Measurements from ENCODE around the gene PRKCQ.

Gene PRKCQ

GRCh38 chr10:6525599-6526165 is 54.4 kb downstream of the PRKCQ start:
- ATAC-seq (ENCODE audit: insufficient read depth, low read depth) (no peak), DNase-seq (no peak)
- no peak overlapping the region for H3K4me2 ChIP-seq (ENCODE audit: insufficient read depth, low read length)
- H3K9me3 ChIP-seq (ENCODE audit: insufficient read depth, low read length, severe bottlenecking) = no peaks in the 10 kb centered on the region
- H3K79me2 ChIP-seq (ENCODE audit: insufficient read depth, low read length) = peaks cover 64% of the 10 kb centered on the region
- H3K27ac ChIP-seq (ENCODE audit: low read length) = no peak overlapping the region
- peaks cover 2% of the 10 kb centered on the region; the same call in 1 of the 2 replicates for H4K20me1 ChIP-seq (ENCODE audit: insufficient read depth, low read length)
- H3K27me3 ChIP-seq (ENCODE audit: insufficient read depth, low read length, poor library complexity) = no peaks in the 10 kb centered on the region
- no peaks in the 10 kb centered on the region for H3K36me3 ChIP-seq (ENCODE audit: insufficient read depth, low read length)
- no peak overlapping the region for H3K4me3 ChIP-seq (ENCODE audit: low read depth in 1 of 2, low read length in 2 of 2)
- TF ChIP-seq EZH2 (IDR thresholded peaks at IDR 0.05; ENCODE audit: borderline replicate concordance, low read depth, low read length, severe bottlenecking) = no peak
- TF ChIP-seq, protein P1, sequence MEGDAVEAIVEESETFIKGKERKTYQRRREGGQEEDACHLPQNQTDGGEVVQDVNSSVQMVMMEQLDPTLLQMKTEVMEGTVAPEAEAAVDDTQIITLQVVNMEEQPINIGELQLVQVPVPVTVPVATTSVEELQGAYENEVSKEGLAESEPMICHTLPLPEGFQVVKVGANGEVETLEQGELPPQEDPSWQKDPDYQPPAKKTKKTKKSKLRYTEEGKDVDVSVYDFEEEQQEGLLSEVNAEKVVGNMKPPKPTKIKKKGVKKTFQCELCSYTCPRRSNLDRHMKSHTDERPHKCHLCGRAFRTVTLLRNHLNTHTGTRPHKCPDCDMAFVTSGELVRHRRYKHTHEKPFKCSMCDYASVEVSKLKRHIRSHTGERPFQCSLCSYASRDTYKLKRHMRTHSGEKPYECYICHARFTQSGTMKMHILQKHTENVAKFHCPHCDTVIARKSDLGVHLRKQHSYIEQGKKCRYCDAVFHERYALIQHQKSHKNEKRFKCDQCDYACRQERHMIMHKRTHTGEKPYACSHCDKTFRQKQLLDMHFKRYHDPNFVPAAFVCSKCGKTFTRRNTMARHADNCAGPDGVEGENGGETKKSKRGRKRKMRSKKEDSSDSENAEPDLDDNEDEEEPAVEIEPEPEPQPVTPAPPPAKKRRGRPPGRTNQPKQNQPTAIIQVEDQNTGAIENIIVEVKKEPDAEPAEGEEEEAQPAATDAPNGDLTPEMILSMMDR (IDR thresholded peaks at IDR 0.05; ENCODE audit: borderline replicate concordance, extremely low read depth, low read length, poor library complexity, severe bottlenecking) = no peak
- no peak overlapping the region for H2AFZ ChIP-seq (ENCODE audit: low read depth, low read length)
- H3K9ac ChIP-seq (ENCODE audit: low read depth, low read length) = no peak overlapping the region
- H3K4me1 ChIP-seq (ENCODE audit: insufficient read depth, low read length) = no peaks in the 10 kb centered on the region

GRCh38 chr10:6522230-6522629 is 57.8 kb downstream of the PRKCQ start:
- Histone ChIP-seq H3K4me2 (ENCODE audit: insufficient read depth, low read length) (no peak overlapping the region), H2AFZ (ENCODE audit: low read depth, low read length) (no peak overlapping the region), H3K27ac (ENCODE audit: low read length) (no peak overlapping the region), H3K4me1 (ENCODE audit: insufficient read depth, low read length) (no peaks in the 10 kb centered on the region), H4K20me1 (ENCODE audit: insufficient read depth, low read length) (peaks cover 7% of the 10 kb centered on the region), H3K79me2 (ENCODE audit: insufficient read depth, low read length) (peaks cover 56% of the 10 kb centered on the region), H3K27me3 (ENCODE audit: insufficient read depth, low read length, poor library complexity) (no peaks in the 10 kb centered on the region), H3K36me3 (ENCODE audit: insufficient read depth, low read length) (no peaks in the 10 kb centered on the region), H3K9me3 (ENCODE audit: insufficient read depth, low read length, severe bottlenecking) (no peaks in the 10 kb centered on the region), H3K4me3 (ENCODE audit: low read depth in 1 of 2, low read length in 2 of 2) (no peak overlapping the region), H3K9ac (ENCODE audit: low read depth, low read length) (no peak overlapping the region)
- DNase-seq (no peak), ATAC-seq (ENCODE audit: insufficient read depth, low read depth) (no peak)
- no peak for TF ChIP-seq EZH2 (IDR thresholded peaks at IDR 0.05; ENCODE audit: borderline replicate concordance, low read depth, low read length, severe bottlenecking)
- TF ChIP-seq, protein P1 (IDR thresholded peaks at IDR 0.05; ENCODE audit: borderline replicate concordance, extremely low read depth, low read length, poor library complexity, severe bottlenecking) = no peak

DNA sequence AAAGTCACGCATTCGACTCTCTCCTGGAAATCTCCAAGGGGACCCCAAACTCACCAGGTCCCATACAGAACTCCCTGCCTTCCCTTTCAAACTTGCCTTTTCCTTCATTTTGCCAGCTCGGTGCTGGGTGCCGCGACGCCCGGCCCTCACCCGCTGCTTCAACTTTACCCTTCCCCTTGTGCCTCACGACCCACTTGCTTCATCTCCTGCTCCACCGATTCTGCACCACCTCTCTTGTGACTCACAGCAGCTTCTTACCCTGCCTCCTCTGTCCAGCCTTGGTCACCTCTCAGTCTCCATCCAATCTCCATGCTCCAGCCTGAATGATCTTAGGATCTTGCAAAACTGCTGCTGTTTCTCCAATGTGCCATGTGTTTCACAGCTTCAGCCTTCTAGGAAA is 59.9 kb downstream of the PRKCQ start:
- H3K4me1 ChIP-seq (ENCODE audit: insufficient read depth, low read length) = no peaks in the 10 kb centered on the region
- no peak overlapping the region for H3K9ac ChIP-seq (ENCODE audit: low read depth, low read length)
- H3K36me3 ChIP-seq (ENCODE audit: insufficient read depth, low read length) = no peaks in the 10 kb centered on the region
- H4K20me1 ChIP-seq (ENCODE audit: insufficient read depth, low read length) = peaks cover 5% of the 10 kb centered on the region
- H3K27me3 ChIP-seq (ENCODE audit: insufficient read depth, low read length, poor library complexity) = no peaks in the 10 kb centered on the region
- H3K27ac ChIP-seq (ENCODE audit: low read length) = no peak overlapping the region
- peaks cover 53% of the 10 kb centered on the region for H3K79me2 ChIP-seq (ENCODE audit: insufficient read depth, low read length)
- H2AFZ ChIP-seq (ENCODE audit: low read depth, low read length) = no peak overlapping the region
- ATAC-seq (ENCODE audit: insufficient read depth, low read depth) (no peak), DNase-seq (no peak)
- no peaks in the 10 kb centered on the region for H3K9me3 ChIP-seq (ENCODE audit: insufficient read depth, low read length, severe bottlenecking)
- no peak overlapping the region for H3K4me2 ChIP-seq (ENCODE audit: insufficient read depth, low read length)
- TF ChIP-seq, protein P1 (IDR thresholded peaks at IDR 0.05; ENCODE audit: borderline replicate concordance, extremely low read depth, low read length, poor library complexity, severe bottlenecking) = no peak
- no peak overlapping the region for H3K4me3 ChIP-seq (ENCODE audit: low read depth in 1 of 2, low read length in 2 of 2)
